ENCODE results near the gene BAK1.
"Not testable (repeated sequence)": the region's sequence is repeated elsewhere in the genome, so short reads cannot be mapped to it uniquely, and the experiment has no call there.

Gene BAK1

DNA sequence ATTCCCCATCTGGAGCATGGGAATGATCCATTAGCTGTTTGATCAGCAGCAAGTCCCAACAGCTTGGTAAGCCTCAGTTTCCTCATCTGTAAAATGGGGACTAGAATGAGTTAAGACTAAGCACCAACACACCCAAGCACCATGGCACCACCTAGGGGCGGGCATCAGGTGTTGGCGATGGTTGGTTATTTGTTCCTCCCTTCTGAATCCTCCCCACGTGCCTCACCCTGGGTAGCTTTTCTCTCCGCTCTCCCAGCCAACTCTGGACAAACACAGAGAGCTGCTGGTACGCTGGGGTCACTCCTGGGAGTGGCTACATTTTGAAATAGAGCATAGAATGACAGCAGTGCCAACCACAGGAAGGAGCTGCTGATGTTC lies 27.7 kb upstream of the BAK1 start:
- peak; percentile 45 for DNase-seq

DNA sequence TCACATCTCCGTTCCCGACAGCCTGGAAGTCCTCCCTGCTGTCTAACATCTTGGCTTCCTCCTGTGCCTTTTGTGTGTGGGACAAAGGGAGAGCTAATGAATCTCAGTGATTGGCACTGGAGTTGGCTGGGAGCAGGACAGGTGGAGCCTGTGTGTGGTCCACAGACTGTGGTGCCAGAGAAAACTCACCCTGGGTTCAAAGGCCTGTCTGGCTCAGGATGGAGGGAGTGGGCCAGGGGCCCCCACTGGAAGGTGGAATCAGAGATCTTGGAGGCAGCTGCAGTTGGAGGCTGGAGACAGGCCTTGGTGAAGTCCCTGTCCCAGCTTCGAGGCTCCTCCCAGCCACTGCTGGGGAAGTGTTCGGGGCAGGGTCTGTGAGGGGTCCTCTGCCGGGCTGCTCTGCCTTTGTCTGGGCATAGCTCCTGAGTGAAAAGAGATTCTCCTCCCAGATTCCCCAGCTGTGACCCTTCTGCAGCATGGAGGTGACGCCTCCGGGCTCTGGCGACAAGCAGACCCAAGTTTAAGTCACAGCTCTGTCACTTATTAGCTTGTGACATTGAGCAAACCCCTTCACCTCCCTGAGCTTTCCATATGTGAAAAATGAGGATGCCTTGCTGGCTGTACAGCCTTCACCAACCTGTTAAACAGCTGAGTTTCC lies 27.2 kb upstream of the BAK1 start:
- DNase-seq: no peak

DNA sequence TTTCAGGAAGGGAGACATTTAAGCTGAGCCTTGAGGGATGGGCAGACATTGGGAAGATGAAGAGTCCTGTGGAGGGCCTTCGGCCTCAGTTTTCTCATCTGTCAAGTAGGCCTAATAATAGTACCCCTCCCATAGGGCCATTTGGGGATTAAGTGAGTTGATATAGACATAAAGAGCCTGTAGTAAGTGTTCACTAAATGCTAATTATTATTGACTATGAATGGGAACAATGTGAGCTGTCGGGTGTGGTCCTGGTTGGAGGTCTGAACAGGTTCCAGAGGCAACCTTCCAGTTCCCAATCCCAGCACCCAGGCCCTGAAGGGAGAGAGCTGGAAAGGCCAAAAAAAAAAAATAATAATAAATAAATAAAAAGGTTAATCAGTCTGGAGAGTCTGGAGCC lies 26.6 kb upstream of the BAK1 start:
- DNase-seq: no peak

DNA sequence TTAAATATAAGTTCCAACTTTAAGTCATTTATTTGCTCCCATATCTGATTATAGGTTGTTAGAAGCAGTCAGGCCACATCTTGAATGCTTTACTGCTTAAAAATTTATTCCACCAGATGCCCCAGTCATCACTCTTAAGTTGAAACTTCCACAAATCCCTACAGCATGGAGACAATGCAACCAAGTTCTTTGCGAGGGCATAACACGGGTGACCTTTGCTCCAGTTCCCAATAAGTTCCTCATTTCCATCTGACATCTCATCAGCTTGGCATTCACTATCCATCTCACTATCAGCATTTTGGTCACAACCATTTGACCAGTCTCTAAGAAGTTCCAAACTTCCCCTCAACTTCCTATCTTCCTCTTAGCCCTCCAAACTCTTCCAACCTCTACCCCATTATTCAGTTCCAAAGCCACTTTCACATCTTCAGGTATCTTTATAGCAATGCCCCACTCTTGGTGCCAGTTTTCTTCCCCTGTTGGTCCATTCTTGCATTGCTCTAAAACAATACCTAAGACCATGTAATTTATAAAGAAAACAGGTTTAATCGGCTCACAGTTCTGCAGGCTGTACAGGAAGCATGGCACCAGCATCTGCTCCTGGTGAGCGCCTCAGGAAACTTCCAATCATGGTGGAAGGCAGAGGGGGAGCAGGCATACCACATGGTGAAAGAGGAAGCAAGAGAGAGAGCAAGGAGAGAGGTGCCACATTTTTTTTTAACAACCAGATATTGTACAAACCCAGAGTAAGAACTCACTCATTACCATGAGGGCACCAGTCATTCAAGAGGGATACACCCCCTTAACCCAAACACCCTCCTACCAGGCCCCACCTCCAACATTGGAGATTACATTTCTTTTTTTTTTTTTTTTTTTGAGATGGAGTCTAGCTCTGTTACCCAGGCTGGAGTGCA lies 25.1 kb upstream of the BAK1 start:
- DNase-seq: no peak

DNA sequence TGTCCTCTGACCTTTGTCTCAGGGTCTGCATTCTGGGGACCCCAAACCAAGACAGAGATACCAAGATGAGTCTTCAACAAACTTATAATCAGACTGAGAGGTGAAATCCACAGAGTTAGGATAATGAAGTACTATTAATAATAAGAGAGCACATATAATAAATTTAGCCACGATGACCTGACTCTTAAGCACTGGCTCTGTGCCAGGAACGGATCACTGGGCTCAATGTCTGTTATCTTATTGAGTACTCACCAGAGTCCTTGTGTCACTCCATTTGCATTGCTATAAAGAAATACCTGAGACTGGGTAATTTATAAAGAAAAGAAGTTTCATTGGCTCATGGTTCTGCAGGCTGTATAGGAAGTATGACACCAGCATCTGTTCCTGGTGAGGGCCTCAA lies 22.1 kb upstream of the BAK1 start:
- no peak for DNase-seq

- DNase-seq: no peak
Measured at GRCh38 chr6:33600761-33601160, 20.7 kb upstream of the BAK1 start.

- DNase-seq: no peak
Measured at GRCh38 chr6:33599413-33599938, 19.4 kb upstream of the BAK1 start.

DNA sequence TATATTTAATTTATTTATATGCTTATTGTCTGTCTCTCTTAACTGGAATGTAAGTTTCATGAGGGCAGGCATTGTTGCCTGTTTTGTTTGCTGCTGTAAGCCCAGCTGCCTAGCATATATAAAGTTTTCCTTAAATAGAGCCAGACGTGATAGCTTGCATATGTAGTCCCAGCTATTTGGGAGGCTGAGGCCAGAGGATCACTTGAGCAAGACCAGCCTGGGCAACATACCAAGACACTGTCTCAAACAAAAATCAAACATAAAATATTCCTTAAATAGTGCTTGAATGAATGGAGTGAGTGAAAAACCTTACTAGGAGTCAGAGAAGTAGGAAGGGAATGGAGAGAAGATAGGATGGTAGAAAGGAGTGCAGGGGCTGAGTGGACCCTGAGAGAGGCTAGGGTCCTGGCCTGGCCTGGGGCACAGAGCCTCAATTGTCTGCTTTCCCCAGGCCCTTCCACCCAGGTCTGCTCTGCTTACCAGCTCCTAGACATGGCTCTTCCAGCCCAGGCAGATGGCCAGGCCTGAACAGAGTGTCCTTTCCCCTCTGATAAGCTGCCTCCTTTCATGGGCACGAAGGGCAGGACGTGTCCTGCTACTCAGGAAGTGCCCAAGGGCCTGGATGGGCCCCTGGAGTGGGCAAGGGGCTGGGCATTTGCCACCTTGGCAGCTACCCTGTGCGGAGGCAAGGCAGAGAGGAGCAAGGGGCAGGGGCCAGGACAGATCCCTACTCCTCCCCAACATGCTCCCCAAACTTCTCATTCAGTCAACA lies 17.7 kb upstream of the BAK1 start:
- DNase-seq: no peak

GRCh38 chr6:33596894-33597293 lies 16.8 kb upstream of the BAK1 start:
- DNase-seq: not testable (repeated sequence)

- DNase-seq: no peak
Measured at GRCh38 chr6:33595001-33595846, 15.1 kb upstream of the BAK1 start.

DNA sequence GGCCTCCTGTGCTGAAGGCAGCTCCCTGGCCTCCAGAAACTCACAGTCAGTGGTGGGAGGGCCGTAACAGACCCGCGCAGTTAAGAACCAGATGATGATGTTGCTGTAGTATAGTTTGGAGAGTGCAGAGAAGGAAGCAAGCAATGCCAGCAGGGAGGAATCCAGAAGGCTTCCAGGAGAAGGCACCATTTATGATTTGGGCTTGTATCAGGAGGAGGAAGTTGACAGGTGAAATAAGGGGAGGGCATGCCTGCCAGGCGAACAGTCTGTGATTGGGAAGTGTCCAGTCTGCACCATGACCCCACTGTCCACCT lies 13.3 kb upstream of the BAK1 start:
- no peak for DNase-seq

DNA sequence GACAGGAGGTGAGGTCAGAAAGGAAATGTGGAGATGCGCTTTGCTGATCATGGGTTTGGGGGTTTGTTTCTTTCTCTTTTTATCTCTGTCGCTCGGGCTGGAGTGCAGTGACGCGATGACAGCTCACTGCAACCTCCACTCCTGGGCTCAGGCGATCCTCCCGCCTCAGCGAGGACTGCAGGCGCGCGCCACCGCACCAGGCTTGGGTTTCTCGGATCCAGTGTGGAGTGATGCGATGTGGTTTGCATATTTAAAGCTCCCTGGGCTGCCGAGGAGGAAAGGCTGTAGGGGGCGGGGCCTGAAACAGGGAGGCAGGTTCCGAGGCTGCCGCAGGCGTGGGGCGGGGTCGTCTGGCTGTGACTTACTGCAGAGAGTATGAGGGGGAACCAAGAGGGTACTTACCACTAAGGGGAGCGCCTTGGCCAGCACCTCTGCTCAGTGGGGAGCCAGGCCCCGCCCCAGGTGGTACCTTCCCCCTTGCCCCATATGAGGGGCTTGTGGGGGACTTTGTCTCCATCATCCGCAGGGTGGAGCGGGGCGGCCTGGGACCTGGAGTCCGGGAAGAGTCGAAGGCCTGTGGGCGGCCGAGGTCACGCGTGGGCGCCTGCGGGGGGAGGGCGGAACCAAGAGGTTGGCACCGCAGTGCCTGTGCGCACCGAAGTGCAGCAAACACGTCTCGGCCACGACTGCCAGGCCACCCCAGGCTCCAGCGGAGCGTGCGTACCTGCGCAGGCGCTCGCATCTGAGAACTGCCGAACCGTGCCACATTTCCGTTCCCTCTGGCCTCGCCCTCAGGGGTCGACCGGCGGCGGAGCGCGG lies 12.7 kb upstream of the BAK1 start:
- peak; percentile 84 for DNase-seq

- no peak for DNase-seq
Measured at GRCh38 chr6:33592280-33592594, 12.2 kb upstream of the BAK1 start.

DNA sequence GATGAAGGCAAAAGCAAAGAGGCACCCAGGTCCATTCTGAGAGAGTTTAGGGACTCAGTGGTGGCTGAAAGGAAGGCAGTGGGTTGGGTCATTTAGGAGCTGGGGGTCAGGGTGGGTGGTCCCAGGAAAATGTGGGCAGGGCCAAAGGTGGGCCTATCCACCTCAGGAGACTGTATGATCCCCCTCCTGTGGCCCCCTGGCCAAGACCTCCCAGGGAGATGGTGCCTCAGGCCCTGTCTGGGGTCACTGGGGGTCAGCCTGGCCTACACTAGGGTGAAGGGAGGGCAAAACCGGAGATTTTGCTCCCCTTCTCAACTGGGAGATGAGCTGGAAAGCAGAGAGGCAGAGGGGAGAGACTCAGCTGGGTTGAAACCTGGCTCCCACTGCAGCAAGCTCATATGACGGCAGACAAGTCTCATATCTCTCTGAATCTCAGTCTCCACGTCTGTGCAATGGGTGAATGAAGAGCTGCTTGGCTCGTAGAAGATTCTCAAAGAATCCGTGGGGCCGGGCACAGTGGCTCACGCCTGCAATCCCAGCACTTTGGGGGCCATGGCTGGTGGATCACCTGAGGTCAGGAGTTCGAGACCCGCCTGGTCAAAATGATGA lies 11.5 kb upstream of the BAK1 start:
- no peak for DNase-seq

DNA sequence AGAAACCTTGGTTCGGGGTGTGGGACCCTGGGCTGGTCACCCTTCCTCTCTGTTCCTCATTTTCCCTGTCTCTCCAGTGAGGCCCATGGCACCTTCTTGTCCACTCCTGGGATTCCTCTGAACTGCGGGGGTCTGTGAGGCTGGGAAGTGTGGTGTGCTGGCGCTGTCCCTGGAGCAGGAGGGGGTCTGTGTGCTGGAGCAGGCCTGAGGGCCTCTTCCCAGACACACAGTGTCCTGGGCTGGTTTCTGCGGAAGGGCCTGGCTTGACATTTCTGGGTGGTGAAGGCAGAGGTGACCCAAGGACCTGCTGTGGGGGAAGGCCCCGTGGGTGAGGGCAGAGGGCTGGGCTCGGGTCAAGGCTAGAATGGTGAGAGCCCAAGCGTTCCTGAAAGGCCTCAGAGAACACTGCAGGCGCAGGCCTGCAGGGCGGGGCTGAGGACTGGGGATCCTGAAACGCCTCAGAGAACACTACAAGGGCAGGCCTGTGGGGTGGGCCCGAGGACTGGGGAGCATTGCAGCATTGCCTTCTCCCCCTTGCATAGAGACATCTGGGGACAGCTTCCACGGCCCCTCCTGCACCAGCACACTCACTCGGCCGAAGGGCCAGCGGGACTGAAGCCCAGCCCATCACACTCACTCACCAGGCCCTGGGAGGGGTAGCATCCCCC lies 10.6 kb upstream of the BAK1 start:
- peak; percentile 22 for DNase-seq

DNA sequence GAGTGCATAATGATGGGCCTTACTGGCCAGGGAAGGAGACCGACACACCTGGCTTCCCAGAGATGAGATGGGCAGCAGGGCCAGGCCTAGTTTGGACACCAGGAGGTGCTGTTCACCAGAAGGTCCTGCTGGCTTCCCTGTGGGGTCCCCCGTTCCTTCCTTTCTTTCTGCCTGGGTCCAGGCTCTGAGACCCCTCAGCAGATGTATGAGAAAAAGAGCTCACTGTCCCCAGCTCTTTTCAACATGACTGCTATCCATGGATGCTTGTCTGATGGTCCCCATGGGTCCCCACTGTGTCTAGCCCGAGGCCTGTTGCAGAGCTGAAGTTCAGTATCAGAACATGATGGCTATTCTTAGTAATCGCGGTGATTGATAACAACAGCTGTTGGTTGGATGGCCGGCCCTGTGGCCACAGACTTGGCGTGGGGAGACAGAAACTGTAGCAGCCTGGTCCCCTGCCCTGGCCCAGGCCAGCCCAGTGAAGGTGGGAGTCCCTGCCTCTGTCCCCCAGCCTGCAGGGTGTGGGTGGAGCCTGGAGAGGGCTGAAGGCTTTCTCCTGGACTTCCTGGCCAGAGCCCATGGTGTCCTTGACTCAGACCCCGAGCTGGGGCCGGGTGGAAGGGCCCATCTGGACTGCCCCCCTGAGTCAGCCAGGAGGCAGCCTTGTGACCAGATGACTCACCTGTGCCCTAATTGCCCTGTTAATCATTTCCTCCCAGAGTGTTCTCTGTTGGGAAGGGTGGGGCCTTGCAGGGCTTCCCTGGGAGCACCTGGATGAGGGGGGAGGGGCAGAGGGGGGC lies 9.9 kb upstream of the BAK1 start:
- DNase-seq: peak; percentile 30

DNA sequence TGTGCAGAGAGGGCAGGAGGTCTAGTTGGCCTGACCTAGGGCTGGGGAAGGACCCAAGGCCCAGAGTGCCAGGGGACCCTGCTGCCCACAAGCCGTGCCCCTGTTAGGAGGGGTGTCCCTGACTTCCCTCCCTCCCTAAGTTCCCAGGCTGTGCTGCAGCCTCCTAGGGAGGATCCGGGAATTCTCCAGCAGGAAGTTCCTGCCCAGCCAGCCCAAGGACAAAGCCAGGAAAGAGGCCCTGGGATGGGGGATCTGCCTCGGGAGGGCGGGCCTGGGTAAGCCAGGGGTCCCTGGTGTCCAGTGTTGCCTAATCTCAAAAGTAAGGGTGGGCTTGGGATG lies 9.3 kb upstream of the BAK1 start:
- DNase-seq: no peak

DNA sequence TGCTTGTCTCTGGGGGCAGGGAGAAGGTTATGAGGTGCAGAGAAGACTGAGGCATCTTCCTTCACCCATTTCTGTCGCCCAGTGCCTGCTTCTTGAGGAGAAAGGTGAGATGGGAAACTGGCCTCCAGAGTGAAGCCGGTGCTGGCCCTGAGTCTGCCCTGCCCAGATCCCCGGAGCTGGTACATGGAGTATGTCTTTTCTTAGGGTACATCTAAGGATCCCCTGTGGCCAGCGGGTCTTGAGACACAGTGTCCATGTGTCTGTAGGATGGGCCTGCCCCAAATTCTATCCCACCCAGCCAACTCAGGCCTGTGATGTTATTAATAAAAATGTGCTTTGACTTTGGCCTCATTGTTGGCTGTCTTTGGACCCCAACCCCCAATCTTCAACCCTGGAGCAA lies 8.8 kb upstream of the BAK1 start:
- DNase-seq: no peak

GRCh38 chr6:33587529-33587928 lies 7.5 kb upstream of the BAK1 start:
- no peak for DNase-seq

DNA sequence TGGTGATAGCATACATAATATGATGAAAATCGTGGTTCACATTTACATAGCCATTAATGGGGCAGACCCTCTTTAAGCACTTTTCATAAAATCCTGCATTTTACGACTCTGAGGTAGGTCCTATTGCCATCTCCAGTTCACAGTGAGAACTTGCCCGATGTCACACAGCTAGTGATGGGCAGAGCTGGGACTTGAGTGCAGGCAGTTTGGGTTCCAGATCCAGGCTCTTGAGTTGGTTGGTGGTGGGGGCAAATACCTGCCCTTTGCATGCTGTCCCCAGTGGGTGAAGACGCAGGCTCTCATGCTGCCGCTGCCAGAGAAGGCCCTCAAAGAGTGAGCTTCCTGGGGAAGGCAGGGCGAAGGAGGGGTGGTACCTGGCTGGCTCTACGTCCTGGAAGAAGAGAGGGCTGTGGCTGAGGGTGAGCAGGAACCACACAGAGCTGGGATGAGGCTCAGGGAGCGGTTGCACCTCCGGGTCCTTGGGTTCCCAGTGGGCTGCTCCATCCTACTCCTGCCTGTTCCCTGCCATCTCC lies 6.1 kb upstream of the BAK1 start:
- no peak for DNase-seq
